Left colon (tissue), 2 donors: ENCODE results near the gene FAM170B. TPM values are rescaled to one million over a fixed set of nuclear protein-coding genes. Genes with fewer than 3 reads are reported as not detected.

ENCODE experiments used
- ATAC-seq: fragments of 200-7000 bp; cut with Tn5 transposase; one replicate; pipeline ENCODE4 v1.9.1; 2020; ENCODE audit warnings: mild to moderate bottlenecking, moderate library complexity
- DNase-seq, 2 donors: peaks; one replicate each; pipeline ENCODE4 v3.0.0-alpha.2; 2020
- intact Hi-C, 2 donors: fragments of 100-400 bp; cut with DNase I in 1 of 2; cut with micrococcal nuclease in 1 of 2; formaldehyde crosslinking; loops; one replicate each; pipeline versions ENCODE4 v1.11.2 to v1.14.0; 2022; cut with DNase I, micrococcal nuclease
- total RNA-seq, 2 donors: library from RNA; stranded (reverse); fragmentation: NEBNext Ultra II Directional; extraction: Animal tissue kit (Norgen Biotek cat#: 25700); gene quantifications; one replicate each; pipeline ENCODE4 v1.2.1, GENCODE V29; 2021
- donor health status: DM: no; HTN: no; CAD: no.
- donor health status: DM: yes; HTN: yes; CAD: no.

Gene FAM170B
- total RNA-seq, 2 donors from 2014 or later = not detected

GRCh38 chr10:49160110-49160509 is 26.3 kb upstream of the FAM170B start:
- no peak for DNase-seq
- intact Hi-C loops = loop anchor here in 1 of 2 donors (10.0 kb wide), 1 partner anchor 175 kb away; no protein-coding TSS in a partner anchor
- ATAC-seq = no peak

- intact Hi-C loops = no loop called here
- DNase-seq (no peak), ATAC-seq (no peak)
Observed at GRCh38 chr10:49158915-49159314, 25.1 kb upstream of the FAM170B start.

- no peak for DNase-seq
- no peak for ATAC-seq
- intact Hi-C loops = no loop called here
Observed at GRCh38 chr10:49158404-49158803, 24.6 kb upstream of the FAM170B start.

GRCh38 chr10:49157229-49157628 is 23.4 kb upstream of the FAM170B start:
- intact Hi-C loops = no loop called here
- DNase-seq = no peak
- ATAC-seq = no peak

GRCh38 chr10:49154641-49155040 is 20.8 kb upstream of the FAM170B start:
- intact Hi-C loops = no loop called here
- DNase-seq = no peak
- no peak for ATAC-seq

GRCh38 chr10:49153971-49154370 is 20.1 kb upstream of the FAM170B start:
- ATAC-seq = no peak
- DNase-seq = no peak
- intact Hi-C loops = no loop called here

GRCh38 chr10:49153115-49153514 is 19.3 kb upstream of the FAM170B start:
- intact Hi-C loops = no loop called here
- ATAC-seq (no peak), DNase-seq (no peak)

- intact Hi-C loops = no loop called here
- DNase-seq (no peak), ATAC-seq (no peak)
Observed at GRCh38 chr10:49152663-49153062, 18.8 kb upstream of the FAM170B start.

- ATAC-seq = no peak
- no peak for DNase-seq
- intact Hi-C loops = no loop called here
Observed at GRCh38 chr10:49152037-49152436, 18.2 kb upstream of the FAM170B start.

- DNase-seq (no peak), ATAC-seq (no peak)
- intact Hi-C loops = no loop called here
Observed at GRCh38 chr10:49151481-49151880, 17.7 kb upstream of the FAM170B start.

GRCh38 chr10:49151025-49151445 is 17.2 kb upstream of the FAM170B start:
- ATAC-seq = no peak
- no peak for DNase-seq
- intact Hi-C loops = no loop called here

GRCh38 chr10:49150426-49150825 is 16.6 kb upstream of the FAM170B start:
- DNase-seq (no peak), ATAC-seq (no peak)
- intact Hi-C loops = no loop called here

GRCh38 chr10:49149881-49150280 is 16.1 kb upstream of the FAM170B start:
- intact Hi-C loops = no loop called here
- ATAC-seq (no peak), DNase-seq (no peak)

GRCh38 chr10:49144058-49144720 is 10.4 kb upstream of the FAM170B start:
- DNase-seq (no peak), ATAC-seq (no peak)
- intact Hi-C loops = no loop called here

GRCh38 chr10:49143249-49143648 is 9.4 kb upstream of the FAM170B start:
- DNase-seq (no peak), ATAC-seq (no peak)
- intact Hi-C loops = no loop called here

- DNase-seq (no peak), ATAC-seq (no peak)
- intact Hi-C loops = no loop called here
Observed at GRCh38 chr10:49141541-49142332, 7.9 kb upstream of the FAM170B start.

- intact Hi-C loops = no loop called here
- DNase-seq = no peak
- ATAC-seq = no peak
Observed at GRCh38 chr10:49140304-49141177, 6.7 kb upstream of the FAM170B start.

- intact Hi-C loops = no loop called here
- DNase-seq (no peak), ATAC-seq (no peak)
Observed at GRCh38 chr10:49139846-49140195, 6.0 kb upstream of the FAM170B start.

GRCh38 chr10:49139028-49139845 is 5.4 kb upstream of the FAM170B start:
- no peak for DNase-seq
- intact Hi-C loops = no loop called here
- ATAC-seq = no peak
